GM06990 (cell line): ENCODE data around the gene ARL6IP5.

Source experiments
- DNase-seq: peaks from one replicate; pipeline ENCODE4 v3.0.0-alpha.2; 2011; ENCODE audit not compliant: insufficient read length; ENCODE audit errors: extremely low read depth
- H3K27me3 ChIP-seq: replicated peaks from 2 replicates; pipeline ENCODE4 v1.6.0; 2011; ENCODE audit warnings: low read length; ENCODE audit not compliant: control insufficient read depth, insufficient read depth
- H3K36me3 ChIP-seq: 2 replicates; pipeline ENCODE4 v1.5.1; 2011; ENCODE audit warnings: low read length; ENCODE audit not compliant: control insufficient read depth, insufficient read depth
- H3K4me3 ChIP-seq: replicated peaks from 2 replicates; pipeline ENCODE4 v1.5.1; 2011; ENCODE audit warnings: low read depth, mild to moderate bottlenecking, control low read depth, low read length
- CTCF ChIP-seq: IDR thresholded peaks from 2 replicates; pipeline ENCODE4 v1.5.1; 2011; ENCODE audit warnings: low read length, control low read depth, mild to moderate bottlenecking, inconsistent platforms; ENCODE audit not compliant: insufficient read depth, poor library complexity, severe bottlenecking

The ARL6IP5 gene

GRCh38 chr3:69141313-69141712 is 56.6 kb downstream of the ARL6IP5 start:
- no peak overlapping the region for H3K4me3 ChIP-seq
- no peaks in the 10 kb centered on the region for H3K36me3 ChIP-seq
- TF ChIP-seq CTCF: no peak
- H3K27me3 ChIP-seq: peaks cover 3% of the 10 kb centered on the region; the same call in 1 of the 2 replicates
- DNase-seq: no peak

GRCh38 chr3:69142090-69142489 is 57.4 kb downstream of the ARL6IP5 start:
- Histone ChIP-seq H3K36me3 (no peaks in the 10 kb centered on the region), H3K4me3 (no peak overlapping the region), H3K27me3 (peaks cover 3% of the 10 kb centered on the region; the same call in 1 of the 2 replicates)
- DNase-seq: no peak
- no peak for TF ChIP-seq CTCF

- no peak for TF ChIP-seq CTCF
- H3K4me3 ChIP-seq: no peak overlapping the region
- no peak for DNase-seq
- peaks cover 3% of the 10 kb centered on the region; the same call in 1 of the 2 replicates for H3K27me3 ChIP-seq
- H3K36me3 ChIP-seq: no peaks in the 10 kb centered on the region
Observed at GRCh38 chr3:69142797-69143454, 58.2 kb downstream of the ARL6IP5 start.

- Histone ChIP-seq H3K4me3 (no peak overlapping the region), H3K27me3 (peaks cover 3% of the 10 kb centered on the region; the same call in 1 of the 2 replicates), H3K36me3 (no peaks in the 10 kb centered on the region)
- no peak for DNase-seq
- TF ChIP-seq CTCF: no peak
Observed at GRCh38 chr3:69143612-69144011, 58.9 kb downstream of the ARL6IP5 start.

- no peak overlapping the region for H3K4me3 ChIP-seq
- H3K36me3 ChIP-seq: no peaks in the 10 kb centered on the region
- no peak for DNase-seq
- TF ChIP-seq CTCF: no peak
- peaks cover 3% of the 10 kb centered on the region; the same call in 1 of the 2 replicates for H3K27me3 ChIP-seq
Observed at GRCh38 chr3:69144631-69145245, 60.0 kb downstream of the ARL6IP5 start.
